RPMI8226 (cell line): ENCODE measurements around the gene FAM47E.
A peak's percentile ranks its signal among the peaks of the same experiment; 100 is the strongest.

ENCODE experiments used
- DNase-seq: peaks from one replicate; pipeline ENCODE4 v3.0.0-alpha.2; 2015

Gene FAM47E

GRCh38 chr4:76302826-76303438 is 51.4 kb downstream of the FAM47E start:
- DNase-seq = no peak

GRCh38 chr4:76305033-76305687 is 53.6 kb downstream of the FAM47E start:
- peak; percentile 26 for DNase-seq

- peak; percentile 65 for DNase-seq
Measured at GRCh38 chr4:76305971-76306881, 54.7 kb downstream of the FAM47E start, which contains the start of gene STBD1. Gene STBD1 (plus strand): TSS chr4:76306733. CDS start chr4:76306770, 37 bp downstream.

- peak; percentile 70 for DNase-seq
Measured at GRCh38 chr4:76306882-76307659, 55.5 kb downstream of the FAM47E start.

- DNase-seq = peak; percentile 87
Measured at GRCh38 chr4:76307660-76308014, 56.1 kb downstream of the FAM47E start.

- DNase-seq = no peak
Measured at GRCh38 chr4:76308548-76308947, 57.0 kb downstream of the FAM47E start.

- DNase-seq = no peak
Measured at GRCh38 chr4:76309939-76310550, 58.5 kb downstream of the FAM47E start.

GRCh38 chr4:76310683-76311082 is 59.2 kb downstream of the FAM47E start:
- no peak for DNase-seq

GRCh38 chr4:76311896-76312331 is 60.4 kb downstream of the FAM47E start:
- no peak for DNase-seq

GRCh38 chr4:76312457-76312856 is 60.9 kb downstream of the FAM47E start:
- no peak for DNase-seq

GRCh38 chr4:76313547-76313946 is 62.0 kb downstream of the FAM47E start:
- DNase-seq = no peak

GRCh38 chr4:76315267-76315918 is 63.9 kb downstream of the FAM47E start:
- no peak for DNase-seq

GRCh38 chr4:76316131-76316530 is 64.6 kb downstream of the FAM47E start:
- DNase-seq = no peak

GRCh38 chr4:76322236-76322635 is 70.7 kb downstream of the FAM47E start:
- DNase-seq = no peak

- no peak for DNase-seq
Measured at GRCh38 chr4:76325072-76325471, 73.6 kb downstream of the FAM47E start.

- DNase-seq = no peak
Measured at GRCh38 chr4:76326515-76326914, 75.0 kb downstream of the FAM47E start.
